ENCODE data around the gene CALM3. TPM values are rescaled to one million over a fixed set of nuclear protein-coding genes. Genes with fewer than 3 reads are reported as not detected.

Gene CALM3
- total and polyA plus RNA-seq, 2 of the 4 experiments (the other 2 are of a cell fraction) = 91.6 to 501 TPM

DNA sequence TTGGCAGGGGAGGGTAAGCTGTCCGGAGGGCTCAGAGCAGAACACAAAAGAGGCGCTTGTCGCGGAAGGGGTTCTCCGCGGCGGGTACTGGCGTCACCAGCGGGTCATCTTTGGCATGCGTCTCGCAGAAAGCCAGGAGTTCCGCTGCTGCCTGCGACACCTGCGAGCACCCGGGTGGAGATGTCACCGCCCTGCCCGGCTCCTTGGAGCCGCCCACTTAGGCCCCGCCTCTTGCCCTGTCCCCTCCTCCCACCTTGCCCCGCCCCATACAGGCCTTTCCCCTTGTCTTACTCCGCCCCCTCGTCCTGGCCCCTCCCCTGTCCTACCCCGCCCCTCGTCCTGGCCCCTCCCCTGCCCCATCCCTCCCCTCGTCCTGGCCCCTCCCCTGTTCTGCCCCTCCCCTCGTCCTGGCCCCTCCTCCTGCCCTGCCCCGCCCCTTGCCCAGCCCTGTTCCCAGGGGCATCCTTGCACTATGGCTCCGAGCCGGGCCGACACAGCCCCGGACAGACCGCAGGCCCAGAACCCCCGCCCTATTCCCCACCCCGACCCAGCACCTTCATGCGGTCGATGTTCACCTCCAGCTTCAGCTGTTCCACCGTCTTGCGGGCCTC, 33.0 kb downstream of the CALM3 start:
- no peaks in the 10 kb centered on the region for H3K9me1 ChIP-seq (ENCODE audit: insufficient read depth, low read length)
- DNase-seq (peak; percentile 64), ATAC-seq (ENCODE audit: low read depth) (peak; percentile 56)
- H3K4me1 ChIP-seq (ENCODE audit: control insufficient read depth, insufficient read depth, low read length) = peaks cover 13% of the 10 kb centered on the region
- H2AK9ac ChIP-seq (replicated peaks; ENCODE audit: low read depth, low read length, poor library complexity) = no peak overlapping the region
- TF ChIP-seq MAFK (IDR thresholded peaks at IDR 0.05; ENCODE audit: low read depth, low read length) = no peak
- TF ChIP-seq FOS (IDR thresholded peaks at IDR 0.05; ENCODE audit: low read depth, low read length) = no peak
- peak overlapping the region; percentile 96 for H2AK5ac ChIP-seq (ENCODE audit: low read depth, low read length)
- H2BK120ac ChIP-seq (ENCODE audit: low read depth, low read length) = no peak overlapping the region
- in situ Hi-C loops (cut with MboI; ENCODE audit: low sequenced_read_pairs) = no loop called here
- dilution Hi-C loops (cut with HindIII; ENCODE audit: low sequenced_read_pairs, unreplicated experiment) = no loop called here
- no peak overlapping the region for H4K5ac ChIP-seq (ENCODE audit: low read depth, low read length)
- H4K91ac ChIP-seq (ENCODE audit: insufficient read depth, low read depth, low read length) = no peak overlapping the region
- no peak overlapping the region for H3K23ac ChIP-seq (ENCODE audit: low read depth, low read length)
- H2BK20ac ChIP-seq (ENCODE audit: low read depth, low read length) = no peak overlapping the region
- H4K8ac ChIP-seq (ENCODE audit: low read depth in 2 of 2, low read length in 2 of 2) = peak overlapping the region in 1 of 2 experiments; percentile 25; a peak in 1 of 4 replicates
- H4K20me1 ChIP-seq (ENCODE audit: insufficient read depth, low read length) = peaks cover 4% of the 10 kb centered on the region; the same call in 1 of the 2 replicates
- 0 out of 2 replicates have a peak overlapping the region, but pooled peaks have one; percentile 17 for H3K4me3 ChIP-seq (ENCODE audit: insufficient read depth, low read depth, low read length)
- H3K18ac ChIP-seq (ENCODE audit: low read depth, low read length) = no peak overlapping the region
- POLR2A ChIA-PET (ENCODE audit: unreplicated experiment) = no interaction called here
- H3K27ac ChIP-seq (ENCODE audit: insufficient read depth, low read length) = no peak overlapping the region
- peak overlapping the region; percentile 29; the same call in 1 of the 2 replicates for H3K9ac ChIP-seq (ENCODE audit: low read depth, low read length)
- intact Hi-C loops (cut with micrococcal nuclease) = no loop called here
- no peak overlapping the region for H2BK15ac ChIP-seq (ENCODE audit: low read depth, low read length)
- no TSS peak for BruUV-seq (replicated peaks)
- H2AFZ ChIP-seq (replicated peaks; ENCODE audit: low read length, poor library complexity) = peak overlapping the region; percentile 76
- no peak overlapping the region for H3K4ac ChIP-seq (ENCODE audit: low read depth, low read length)
- no peaks in the 10 kb centered on the region for H3K79me1 ChIP-seq (ENCODE audit: low read depth in 1 of 2, low read length in 2 of 2)
- 56% methylated on average over 15 of the region's 38 CpGs; no CpG with 5 or more reads in 1 of the 2 experiments for WGBS, 2 experiments (ENCODE audit: extremely low coverage in 2 of 2, insufficient read length in 1 of 2)
- no peaks in the 10 kb centered on the region for H3K36me3 ChIP-seq (ENCODE audit: control insufficient read depth, insufficient read depth, low read length)
- no peaks in the 10 kb centered on the region; the same call in 1 of the 2 replicates for H3K27me3 ChIP-seq (ENCODE audit: control insufficient read depth, insufficient read depth, low read length)
- H3K14ac ChIP-seq (replicated peaks; ENCODE audit: low read depth, low read length) = no peak overlapping the region
- no peak overlapping the region for H3K56ac ChIP-seq (ENCODE audit: extremely low read depth, insufficient read depth, low read length)
- H2BK5ac ChIP-seq (ENCODE audit: low read depth, low read length, poor library complexity, severe bottlenecking) = no peak overlapping the region
- H3K9me3 ChIP-seq (ENCODE audit: control insufficient read depth, insufficient read depth, low read length) = no peaks in the 10 kb centered on the region
- CTCF ChIA-PET = no interaction called here
- no peak overlapping the region; the same call in 1 of the 2 replicates for H3K4me2 ChIP-seq (ENCODE audit: low read depth, low read length)

Measured in IMR-90 (cell line).